HG03439 (cell line): Measurements from ENCODE around the gene NUDT19.

Experiments
- ATAC-seq: cut with Tn5 transposase; IDR thresholded peaks from one replicate; pipeline ENCODE4 v1.9.1; 2021; ENCODE audit warnings: mild to moderate bottlenecking, moderate library complexity; ENCODE audit not compliant: unreplicated experiment

The NUDT19 gene

DNA sequence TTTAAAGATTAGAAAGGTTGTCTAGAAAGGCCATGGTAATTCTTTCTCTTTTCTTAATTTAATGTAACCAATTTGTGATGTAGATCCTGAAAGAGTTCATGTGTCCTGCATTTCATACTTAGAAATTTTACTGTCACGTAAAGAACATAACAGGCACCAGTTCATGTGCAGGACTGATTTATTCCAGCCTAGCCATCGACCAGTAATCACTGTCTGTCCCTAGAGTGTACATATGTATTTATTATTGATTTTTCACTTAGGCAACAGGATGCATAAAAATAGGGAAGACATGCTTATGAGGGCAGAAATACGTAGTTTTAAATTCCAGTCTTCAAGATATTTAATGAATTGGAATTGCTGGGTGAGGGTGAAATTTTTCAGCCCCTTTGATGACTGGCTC is 65.6 kb downstream of the NUDT19 start:
- ATAC-seq: no peak
